ENCODE data around the gene SATL1. TPM values are rescaled to one million over a fixed set of nuclear protein-coding genes. Genes with fewer than 3 reads are reported as not detected.

The SATL1 gene
- total and polyA plus RNA-seq, 5 donors from 2014 or later, result not detected

DNA sequence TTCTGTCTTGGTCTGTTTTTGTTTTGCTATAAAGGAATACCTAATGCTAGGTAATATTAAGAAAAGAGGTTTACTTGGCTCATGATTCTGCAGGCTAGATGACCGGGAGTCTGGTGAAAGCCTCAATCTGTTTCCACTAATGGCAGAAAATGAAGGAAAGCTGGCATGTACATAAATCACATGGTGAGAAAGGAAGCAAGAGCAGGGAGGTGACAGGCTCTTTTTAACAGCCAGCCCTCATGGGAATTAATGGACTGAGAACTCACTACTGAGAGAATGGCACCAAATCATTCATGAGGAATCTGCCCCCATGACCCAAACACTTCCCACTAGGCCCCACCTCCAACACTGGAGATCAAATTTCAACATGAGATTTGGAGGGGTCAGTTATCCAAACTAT is 27.6 kb downstream of the SATL1 start:
- Histone ChIP-seq H3K4me3 (ENCODE audit: low read depth, low read length) (no peak overlapping the region), H3K27me3 (ENCODE audit: control insufficient read depth, insufficient read depth, low read length) (no peaks in the 10 kb centered on the region), H3K4me1 (ENCODE audit: control insufficient read depth, insufficient read depth, low read length, poor library complexity, severe bottlenecking) (no peaks in the 10 kb centered on the region), H3K9me3 (ENCODE audit: control insufficient read depth in 2 of 2, low read length in 2 of 2) (no peaks in the 10 kb centered on the region), H3K36me3 (ENCODE audit: control insufficient read depth, insufficient read depth, low read length) (no peaks in the 10 kb centered on the region), H3K27ac (ENCODE audit: insufficient read depth, low read length, poor library complexity, severe bottlenecking) (no peak overlapping the region)
- ATAC-seq (ENCODE audit: low read depth in 2 of 2) (no peak), DNase-seq (no peak)
- Mint-ChIP-seq H3K4me3 (no peak overlapping the region), H3K9me3 (peaks cover 0 to 1% (median 0%) of the 10 kb centered on the region in 7 donors), H3K4me1 (peaks cover 0 to 2% (median 0%) of the 10 kb centered on the region in 4 donors), H3K27ac (no peak overlapping the region), H3K36me3 (no peaks in the 10 kb centered on the region), H3K27me3 (no peaks in the 10 kb centered on the region)

DNA sequence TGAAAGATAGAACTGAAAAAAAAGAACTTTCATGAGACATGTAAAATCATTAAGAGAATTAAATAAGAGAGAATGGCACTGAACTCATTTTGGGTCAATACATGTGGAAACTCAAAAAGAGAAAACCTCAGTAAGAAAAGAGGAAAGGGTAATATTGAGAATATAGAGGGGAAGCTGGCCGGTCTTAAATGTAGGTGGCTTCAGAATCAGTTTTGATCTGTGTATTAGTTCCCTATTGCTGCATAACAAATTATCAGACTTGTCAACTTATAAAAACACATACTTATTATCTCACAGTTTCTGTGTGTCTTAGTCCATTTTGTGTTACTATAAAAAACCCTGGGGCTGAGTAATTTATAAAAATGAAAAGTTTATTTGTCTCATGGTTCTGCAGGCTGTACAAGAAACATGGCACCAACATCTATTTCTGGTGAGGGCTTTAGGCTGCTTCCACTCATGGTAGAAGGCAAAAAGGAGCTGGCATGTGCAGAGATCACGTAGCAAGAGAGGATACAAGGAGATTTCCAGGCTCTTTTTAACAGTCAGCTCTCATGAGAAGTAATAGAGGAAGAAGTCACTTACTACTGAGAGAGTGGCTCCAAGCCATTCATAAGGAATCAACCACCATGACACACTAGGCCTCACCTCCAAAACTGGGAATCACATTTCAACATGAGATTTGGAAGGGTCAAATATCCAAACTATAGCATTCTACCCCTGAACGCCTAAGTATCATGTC is 29.6 kb downstream of the SATL1 start:
- Histone ChIP-seq H3K36me3 (ENCODE audit: control insufficient read depth, insufficient read depth, low read length) (no peaks in the 10 kb centered on the region), H3K4me1 (ENCODE audit: control insufficient read depth, insufficient read depth, low read length, poor library complexity, severe bottlenecking) (no peaks in the 10 kb centered on the region), H3K27me3 (ENCODE audit: control insufficient read depth, insufficient read depth, low read length) (no peaks in the 10 kb centered on the region), H3K9me3 (ENCODE audit: control insufficient read depth in 2 of 2, low read length in 2 of 2) (peaks cover 0 to 2% of the 10 kb centered on the region in 2 experiments), H3K4me3 (ENCODE audit: low read depth, low read length) (no peak overlapping the region), H3K27ac (ENCODE audit: insufficient read depth, low read length, poor library complexity, severe bottlenecking) (no peak overlapping the region)
- H3K27ac Mint-ChIP-seq, result no peak overlapping the region
- no peak for DNase-seq
- no peaks in the 10 kb centered on the region for H3K27me3 Mint-ChIP-seq
- peaks cover 0 to 6% (median 0%) of the 10 kb centered on the region in 7 donors for H3K9me3 Mint-ChIP-seq
- H3K4me1 Mint-ChIP-seq, result no peaks in the 10 kb centered on the region
- ATAC-seq (ENCODE audit: low read depth in 2 of 2), result no peak
- no peak overlapping the region for H3K4me3 Mint-ChIP-seq
- no peaks in the 10 kb centered on the region for H3K36me3 Mint-ChIP-seq

DNA sequence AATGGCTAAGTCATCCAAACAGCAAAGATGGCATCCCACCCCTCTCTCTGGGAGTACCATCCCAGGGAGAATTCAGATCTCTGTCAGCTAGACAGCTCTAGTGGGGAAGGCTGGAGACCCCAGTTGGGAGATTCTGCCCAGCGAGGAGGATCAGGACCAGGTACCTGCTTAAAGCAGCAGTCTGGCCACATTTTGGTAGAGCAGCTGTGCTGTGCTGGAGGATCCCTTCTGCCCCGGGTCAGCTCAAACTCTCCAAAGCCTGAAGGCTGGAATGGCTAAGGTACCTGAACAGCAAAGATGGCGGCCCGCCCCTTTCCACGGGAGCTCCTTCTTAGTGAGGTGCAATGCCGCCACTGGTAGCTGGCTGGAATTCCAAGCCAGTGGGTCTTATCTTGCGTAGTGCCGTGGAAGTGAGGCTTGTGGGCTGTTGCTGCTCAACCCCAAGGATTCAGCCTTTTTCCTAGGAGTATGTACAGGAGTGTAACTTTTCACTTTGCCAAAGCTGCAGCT is 40.1 kb downstream of the SATL1 start:
- no peak overlapping the region for H3K27ac Mint-ChIP-seq
- Histone ChIP-seq H3K36me3 (ENCODE audit: control insufficient read depth, insufficient read depth, low read length) (no peaks in the 10 kb centered on the region), H3K4me1 (ENCODE audit: control insufficient read depth, insufficient read depth, low read length, poor library complexity, severe bottlenecking) (no peaks in the 10 kb centered on the region), H3K27me3 (ENCODE audit: control insufficient read depth, insufficient read depth, low read length) (no peaks in the 10 kb centered on the region), H3K4me3 (ENCODE audit: low read depth, low read length) (no peak overlapping the region), H3K27ac (ENCODE audit: insufficient read depth, low read length, poor library complexity, severe bottlenecking) (no peak overlapping the region), H3K9me3 (ENCODE audit: control insufficient read depth in 2 of 2, low read length in 2 of 2) (no peaks in the 10 kb centered on the region)
- no peaks in the 10 kb centered on the region for H3K4me1 Mint-ChIP-seq
- DNase-seq (no peak), ATAC-seq (ENCODE audit: low read depth in 2 of 2) (no peak)
- H3K36me3 Mint-ChIP-seq, result no peaks in the 10 kb centered on the region
- H3K9me3 Mint-ChIP-seq, result no peaks in the 10 kb centered on the region
- H3K4me3 Mint-ChIP-seq, result no peak overlapping the region
- H3K27me3 Mint-ChIP-seq, result no peaks in the 10 kb centered on the region

DNA sequence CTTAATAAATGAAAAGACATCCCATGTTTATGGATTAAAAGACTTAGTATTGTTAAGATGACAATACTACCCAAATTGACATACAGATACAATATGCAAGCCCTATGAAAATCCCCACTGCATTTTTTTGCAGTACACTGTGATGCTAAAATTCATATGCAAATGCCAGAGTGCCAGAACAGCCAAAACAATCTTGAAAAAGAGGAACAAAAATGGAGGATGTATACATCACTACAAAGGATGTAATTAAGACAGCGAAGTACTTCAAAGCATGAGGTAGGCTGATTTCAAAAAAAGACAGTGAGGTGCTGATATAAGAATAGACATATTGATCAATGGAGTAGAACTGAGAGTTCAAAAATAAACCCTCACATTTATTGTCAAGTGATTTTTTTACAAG is 47.3 kb downstream of the SATL1 start:
- Histone ChIP-seq H3K27ac (ENCODE audit: insufficient read depth, low read length, poor library complexity, severe bottlenecking) (no peak overlapping the region), H3K4me1 (ENCODE audit: control insufficient read depth, insufficient read depth, low read length, poor library complexity, severe bottlenecking) (no peaks in the 10 kb centered on the region), H3K27me3 (ENCODE audit: control insufficient read depth, insufficient read depth, low read length) (no peaks in the 10 kb centered on the region), H3K9me3 (ENCODE audit: control insufficient read depth in 2 of 2, low read length in 2 of 2) (no peaks in the 10 kb centered on the region), H3K4me3 (ENCODE audit: low read depth, low read length) (no peak overlapping the region), H3K36me3 (ENCODE audit: control insufficient read depth, insufficient read depth, low read length) (no peaks in the 10 kb centered on the region)
- ATAC-seq (ENCODE audit: low read depth in 2 of 2) (no peak), DNase-seq (no peak)
- H3K36me3 Mint-ChIP-seq, result no peaks in the 10 kb centered on the region
- H3K27ac Mint-ChIP-seq, result no peak overlapping the region
- no peaks in the 10 kb centered on the region for H3K4me1 Mint-ChIP-seq
- peaks cover 0 to 9% (median 3%) of the 10 kb centered on the region in 7 donors for H3K9me3 Mint-ChIP-seq
- no peaks in the 10 kb centered on the region for H3K27me3 Mint-ChIP-seq
- H3K4me3 Mint-ChIP-seq, result no peak overlapping the region

DNA sequence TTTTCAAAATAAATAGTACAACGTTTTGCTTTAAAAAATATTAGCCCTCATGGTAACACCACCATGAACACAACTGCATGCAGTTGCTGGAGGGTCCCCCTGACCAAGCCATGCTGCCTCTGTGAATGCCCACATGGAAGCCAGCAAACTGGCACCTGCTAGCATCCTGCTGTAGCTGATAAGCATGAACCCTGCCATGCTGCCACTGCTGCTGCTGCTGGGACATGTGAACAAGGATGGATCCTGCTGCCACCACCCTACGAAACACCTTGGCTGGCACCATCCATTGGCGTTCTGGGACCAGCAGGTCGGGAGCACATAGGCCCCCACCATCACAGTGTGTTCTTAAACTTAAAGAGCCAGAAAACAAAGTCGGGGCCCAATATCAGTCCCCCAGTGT is 83.9 kb downstream of the SATL1 start:
- DNase-seq, result no peak
- H3K27me3 Mint-ChIP-seq, result no peaks in the 10 kb centered on the region
- no peaks in the 10 kb centered on the region for H3K36me3 Mint-ChIP-seq
- Histone ChIP-seq H3K27ac (ENCODE audit: insufficient read depth, low read length, poor library complexity, severe bottlenecking) (no peak overlapping the region), H3K9me3 (ENCODE audit: control insufficient read depth in 2 of 2, low read length in 2 of 2) (no peaks in the 10 kb centered on the region), H3K36me3 (ENCODE audit: control insufficient read depth, insufficient read depth, low read length) (no peaks in the 10 kb centered on the region), H3K27me3 (ENCODE audit: control insufficient read depth, insufficient read depth, low read length) (no peaks in the 10 kb centered on the region), H3K4me1 (ENCODE audit: control insufficient read depth, insufficient read depth, low read length, poor library complexity, severe bottlenecking) (no peaks in the 10 kb centered on the region), H3K4me3 (ENCODE audit: low read depth, low read length) (no peak overlapping the region)
- H3K9me3 Mint-ChIP-seq, result no peaks in the 10 kb centered on the region
- H3K27ac Mint-ChIP-seq, result no peak overlapping the region
- no peak overlapping the region for H3K4me3 Mint-ChIP-seq
- H3K4me1 Mint-ChIP-seq, result no peaks in the 10 kb centered on the region
- no peak for ATAC-seq (ENCODE audit: low read depth in 2 of 2)

DNA sequence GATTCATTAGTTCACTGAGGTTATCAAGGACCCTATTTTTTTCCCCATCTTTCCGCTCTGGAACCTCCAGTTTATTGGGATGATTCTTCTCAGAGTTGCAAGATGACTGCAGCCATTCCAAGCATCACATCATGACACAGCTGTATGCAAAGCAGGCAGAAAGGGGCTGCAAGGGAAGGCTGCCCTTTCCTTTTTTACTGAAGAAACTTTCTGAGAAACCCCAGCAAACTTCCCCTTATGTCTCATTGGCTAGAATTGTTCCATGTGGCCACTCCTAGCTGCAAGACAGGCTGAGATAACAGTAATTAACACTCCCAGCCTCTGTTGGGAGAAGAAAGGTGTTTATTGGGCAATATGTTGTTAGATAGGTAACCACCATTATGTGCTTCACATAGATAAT is 102.6 kb downstream of the SATL1 start:
- H3K27ac Mint-ChIP-seq, result no peak overlapping the region
- Histone ChIP-seq H3K4me1 (ENCODE audit: control insufficient read depth, insufficient read depth, low read length, poor library complexity, severe bottlenecking) (no peaks in the 10 kb centered on the region), H3K36me3 (ENCODE audit: control insufficient read depth, insufficient read depth, low read length) (no peaks in the 10 kb centered on the region), H3K27me3 (ENCODE audit: control insufficient read depth, insufficient read depth, low read length) (no peaks in the 10 kb centered on the region), H3K27ac (ENCODE audit: insufficient read depth, low read length, poor library complexity, severe bottlenecking) (no peak overlapping the region), H3K9me3 (ENCODE audit: control insufficient read depth in 2 of 2, low read length in 2 of 2) (no peaks in the 10 kb centered on the region), H3K4me3 (ENCODE audit: low read depth, low read length) (no peak overlapping the region)
- no peaks in the 10 kb centered on the region for H3K9me3 Mint-ChIP-seq
- DNase-seq, result no peak
- no peaks in the 10 kb centered on the region for H3K4me1 Mint-ChIP-seq
- no peaks in the 10 kb centered on the region for H3K36me3 Mint-ChIP-seq
- ATAC-seq (ENCODE audit: low read depth in 2 of 2), result no peak
- H3K4me3 Mint-ChIP-seq, result no peak overlapping the region
- H3K27me3 Mint-ChIP-seq, result no peaks in the 10 kb centered on the region

DNA sequence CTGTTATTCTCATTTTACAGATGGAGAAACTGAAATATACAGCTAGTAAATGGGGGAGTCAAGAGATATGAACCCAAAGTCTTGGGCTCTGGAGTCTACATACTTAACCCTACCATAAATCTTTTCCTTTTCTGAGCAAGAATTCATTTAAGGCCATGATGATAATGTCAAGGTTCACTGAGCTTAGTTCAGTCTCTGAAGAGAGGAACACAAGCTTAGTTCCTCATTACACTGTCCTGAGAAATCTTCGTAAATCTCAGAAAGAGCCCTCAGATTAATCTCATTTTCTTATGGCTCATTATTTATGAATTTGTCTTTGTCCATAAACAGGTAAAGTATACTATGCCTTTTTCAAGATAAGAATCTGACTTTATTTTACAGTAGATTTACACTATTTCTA is 104.2 kb downstream of the SATL1 start:
- Mint-ChIP-seq H3K4me3 (no peak overlapping the region), H3K36me3 (no peaks in the 10 kb centered on the region), H3K27ac (no peak overlapping the region), H3K4me1 (no peaks in the 10 kb centered on the region), H3K27me3 (no peaks in the 10 kb centered on the region), H3K9me3 (peaks cover 0 to 2% (median 0%) of the 10 kb centered on the region in 7 donors)
- Histone ChIP-seq H3K36me3 (ENCODE audit: control insufficient read depth, insufficient read depth, low read length) (no peaks in the 10 kb centered on the region), H3K4me3 (ENCODE audit: low read depth, low read length) (no peak overlapping the region), H3K27ac (ENCODE audit: insufficient read depth, low read length, poor library complexity, severe bottlenecking) (no peak overlapping the region), H3K27me3 (ENCODE audit: control insufficient read depth, insufficient read depth, low read length) (no peaks in the 10 kb centered on the region), H3K9me3 (ENCODE audit: control insufficient read depth in 2 of 2, low read length in 2 of 2) (no peaks in the 10 kb centered on the region), H3K4me1 (ENCODE audit: control insufficient read depth, insufficient read depth, low read length, poor library complexity, severe bottlenecking) (no peaks in the 10 kb centered on the region)
- ATAC-seq (ENCODE audit: low read depth in 2 of 2) (no peak), DNase-seq (no peak)

DNA sequence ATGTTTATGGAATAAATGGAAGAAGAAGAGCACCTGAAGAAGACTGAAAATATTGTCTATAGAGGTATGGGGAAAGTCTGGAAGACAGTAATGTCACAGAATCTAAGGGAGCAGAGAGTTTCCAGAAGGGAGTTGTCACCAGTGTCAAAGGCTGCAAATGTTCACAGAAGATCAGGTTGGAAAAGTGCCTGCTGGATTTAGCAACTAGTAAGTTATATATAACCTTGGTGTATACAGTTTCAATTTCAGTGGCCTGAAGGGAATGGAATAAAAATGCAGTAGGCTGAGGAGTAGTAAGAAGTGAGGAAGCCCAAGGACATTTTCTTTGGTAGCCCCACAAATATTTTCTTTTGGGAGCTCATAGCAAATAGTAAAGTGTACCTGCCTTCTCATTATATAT is 107.2 kb downstream of the SATL1 start:
- no peak overlapping the region for H3K27ac ChIP-seq (ENCODE audit: insufficient read depth, low read length, poor library complexity, severe bottlenecking)

More for the DNA sequence above, 107.2 kb downstream of the SATL1 start:
- ATAC-seq (ENCODE audit: low read depth in 2 of 2) (no peak), DNase-seq (no peak)
- no peak overlapping the region for H3K4me3 Mint-ChIP-seq
- H3K4me1 ChIP-seq (ENCODE audit: control insufficient read depth, insufficient read depth, low read length, poor library complexity, severe bottlenecking), result no peaks in the 10 kb centered on the region
- H3K9me3 Mint-ChIP-seq, result peaks cover 0 to 3% (median 0%) of the 10 kb centered on the region in 7 donors
- no peaks in the 10 kb centered on the region for H3K27me3 ChIP-seq (ENCODE audit: control insufficient read depth, insufficient read depth, low read length)
- no peaks in the 10 kb centered on the region for H3K4me1 Mint-ChIP-seq
- H3K4me3 ChIP-seq (ENCODE audit: low read depth, low read length), result no peak overlapping the region
- no peaks in the 10 kb centered on the region for H3K36me3 Mint-ChIP-seq
- no peaks in the 10 kb centered on the region for H3K9me3 ChIP-seq (ENCODE audit: control insufficient read depth in 2 of 2, low read length in 2 of 2)
- H3K27me3 Mint-ChIP-seq, result no peaks in the 10 kb centered on the region
- no peak overlapping the region for H3K27ac Mint-ChIP-seq
- no peaks in the 10 kb centered on the region for H3K36me3 ChIP-seq (ENCODE audit: control insufficient read depth, insufficient read depth, low read length)

Measured in CD4-positive, CD25-positive, alpha-beta regulatory T cell (primary cell).